Amniotic stem cell (primary cell): ENCODE measurements around the gene PHLDB2.

Experiments
- DNase-seq: peaks from one replicate; lab custom pipeline; 2025; lab: John Stamatoyannopoulos, UW

Gene PHLDB2

GRCh38 chr3:111851511-111851954 is 7.5 kb upstream of the PHLDB2 start:
- peak; percentile 49 for DNase-seq

- no peak for DNase-seq
Observed at GRCh38 chr3:111852540-111852939, 6.5 kb upstream of the PHLDB2 start.

- DNase-seq = no peak
Observed at GRCh38 chr3:111853068-111853467, 6.0 kb upstream of the PHLDB2 start.

- DNase-seq = no peak
Observed at GRCh38 chr3:111854990-111855389, 4.1 kb upstream of the PHLDB2 start.

- DNase-seq = no peak
Observed at GRCh38 chr3:111856501-111856900, 2.6 kb upstream of the PHLDB2 start.

GRCh38 chr3:111857474-111857873 is 1.6 kb upstream of the PHLDB2 start:
- no peak for DNase-seq

- no peak for DNase-seq
Observed at GRCh38 chr3:111858642-111859041, 423 bp upstream of the PHLDB2 start.

GRCh38 chr3:111859974-111860859 is 1.2 kb downstream of the PHLDB2 start:
- peak; percentile 87 for DNase-seq

GRCh38 chr3:111861391-111861790 is 2.3 kb downstream of the PHLDB2 start:
- DNase-seq = no peak

GRCh38 chr3:111862415-111862814 is 3.4 kb downstream of the PHLDB2 start:
- no peak for DNase-seq

- no peak for DNase-seq
Observed at GRCh38 chr3:111862974-111863373, 3.9 kb downstream of the PHLDB2 start.

- DNase-seq = no peak
Observed at GRCh38 chr3:111863942-111864694, 5.1 kb downstream of the PHLDB2 start.

- DNase-seq = peak; percentile 41
Observed at GRCh38 chr3:111864821-111865656, 6.0 kb downstream of the PHLDB2 start.

GRCh38 chr3:111867889-111868426 is 8.9 kb downstream of the PHLDB2 start:
- DNase-seq = no peak

GRCh38 chr3:111870620-111871019 is 11.6 kb downstream of the PHLDB2 start:
- DNase-seq = no peak

- no peak for DNase-seq
Observed at GRCh38 chr3:111871809-111872623, 13.0 kb downstream of the PHLDB2 start.

- DNase-seq = no peak
Observed at GRCh38 chr3:111872979-111873378, 13.9 kb downstream of the PHLDB2 start.

- no peak for DNase-seq
Observed at GRCh38 chr3:111874177-111874820, 15.2 kb downstream of the PHLDB2 start.

- no peak for DNase-seq
Observed at GRCh38 chr3:111881480-111881879, 22.4 kb downstream of the PHLDB2 start.

- no peak for DNase-seq
Observed at GRCh38 chr3:111882194-111882593, 23.1 kb downstream of the PHLDB2 start.
